Stomach (tissue), 9 donors: ENCODE results near the gene SCAI. TPM values are rescaled to one million over a fixed set of nuclear protein-coding genes. Genes with fewer than 3 reads are reported as not detected.

Source experiments
- DNase-seq, 2 donors: peaks; one replicate each; pipeline versions ENCODE4 v3.0.0 to v3.0.0-alpha.2; 2013 to 2019
- H3K27ac ChIP-seq, 5 donors: fragments of 200-600 bp in 4 of 5; sonication (generic) in 4 of 5; one replicate each; pipeline ENCODE4 v1.5.1; 2013 to 2019; ENCODE audit warnings: mild to moderate bottlenecking in 1 of 5, moderate library complexity in 1 of 5
- H3K27me3 ChIP-seq, 3 donors: fragments of 200-600 bp; sonication (generic); one replicate each; pipeline ENCODE4 v1.5.1; 2017 to 2019; ENCODE audit warnings: mixed run types in 1 of 3
- H3K36me3 ChIP-seq, 4 donors: fragments of 200-600 bp; sonication (generic); 1 replicate in 3 of 4; 2 replicates in 1 of 4; pipeline ENCODE4 v1.5.1; 2016 to 2019
- H3K4me1 ChIP-seq, 4 donors: fragments of 200-600 bp; sonication (generic); one replicate each; pipeline ENCODE4 v1.5.1; 2016 to 2019
- H3K4me3 ChIP-seq, 4 donors: fragments of 200-600 bp; sonication (generic) in 3 of 4; one replicate each; pipeline ENCODE4 v1.5.1; 2016 to 2019; ENCODE audit warnings: mild to moderate bottlenecking in 1 of 4
- H3K9me3 ChIP-seq, 4 donors: fragments of 200-600 bp; sonication (generic); one replicate each; pipeline ENCODE4 v1.5.1; 2016 to 2019
- CTCF ChIP-seq, 7 experiments: fragments of 450-650 bp in 4 of 7; fragments of 200-600 bp in 3 of 7; sonication (generic) in 3 of 7; IDR thresholded peaks; one replicate each; pipeline ENCODE4 v1.5.1; 2016 to 2019; ENCODE audit warnings: antibody characterized with exemption in 7 of 7, control low read depth in 2 of 7, mild to moderate bottlenecking in 1 of 7
- EP300 ChIP-seq: sonication (generic); formaldehyde crosslinking; IDR thresholded peaks from one replicate; pipeline ENCODE4 v1.6.1; 2017; ENCODE audit warnings: antibody characterized with exemption
- POLR2A ChIP-seq, 4 donors: fragments of 450-650 bp; IDR thresholded peaks; one replicate each; pipeline ENCODE4 v1.6.1; 2016; ENCODE audit warnings: antibody characterized with exemption in 4 of 4, control low read depth in 2 of 4, mild to moderate bottlenecking in 1 of 4, moderate library complexity in 1 of 4
- POLR2AphosphoS5 ChIP-seq, 3 donors: sonication (generic); formaldehyde crosslinking; IDR thresholded peaks; one replicate each; pipeline ENCODE4 v1.6.1; 2016; ENCODE audit warnings: antibody characterized with exemption in 3 of 3
- WGBS, 5 donors: extraction: QIAGEN DNeasy Blood & Tissue Kit in 3 of 5; methylation state at CpG; one replicate each; pipeline versions ENCODE4 v1.1.5 to v1.1.7; 2013 to 2018; 5-methylcytosine and 5-hydroxymethylcytosine counted together
- intact Hi-C: fragments of 100-400 bp; cut with DNase I; formaldehyde crosslinking; loops from one replicate; pipeline ENCODE4 v1.15.1; 2023; ENCODE audit warnings: low total_unique reads
- polyA plus RNA-seq, 3 donors: library from polyadenylated mRNA; stranded (reverse); fragments of 200-250 nt; gene quantifications; one replicate each; pipeline ENCODE4 v1.2.3, GENCODE V29; 2013
- total RNA-seq, 5 donors: library from RNA; depleted of rRNA; stranded (reverse); fragments of >200 nt; gene quantifications; one replicate each; pipeline versions ENCODE4 v1.1.0 to v1.2.3, GENCODE V29; 2014 to 2016
- donor health status: healthy with polysubstance abuse.
- donor health status: Bipolar disorder and iron deficiency.
- donor health status: healthy.

Gene SCAI
- total and polyA plus RNA-seq, 8 donors = 0.46 to 21.0 (median 3.1) TPM

- intact Hi-C loops = loop anchor here (10.0 kb wide), 1 partner anchor 198 kb away; the partner anchor contains the start of gene GOLGA1
Observed at GRCh38 chr9:125142560-125143376, 560 bp downstream of the SCAI start.

DNA sequence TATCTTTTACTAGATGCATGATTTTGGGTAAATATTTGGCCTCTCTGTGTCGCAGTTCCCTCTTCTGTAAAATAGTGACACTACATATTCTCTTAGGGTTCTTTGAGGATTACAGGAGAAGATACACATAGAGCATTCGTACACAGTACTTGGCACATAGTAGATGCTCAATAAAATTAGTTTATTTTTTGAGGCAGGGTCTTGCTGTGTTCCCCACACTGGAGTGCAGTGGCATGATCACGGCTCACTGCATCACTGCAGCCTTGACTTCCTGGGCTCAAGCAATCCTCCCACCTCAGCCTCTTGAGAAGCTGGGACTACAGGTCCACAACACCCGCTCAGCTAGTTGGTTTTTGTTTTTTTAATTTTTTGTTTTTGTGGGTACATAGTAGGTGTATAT lies 1.6 kb downstream of the SCAI start:
- Histone ChIP-seq H3K9me3 (no peaks in the 10 kb centered on the region), H3K27ac (no peak overlapping the region), H3K27me3 (no peaks in the 10 kb centered on the region), H3K4me3 (no peak overlapping the region), H3K36me3 (no peaks in the 10 kb centered on the region), H3K4me1 (peaks cover 0 to 38% (median 18%) of the 10 kb centered on the region in 4 donors)
- 77 to 95% (median 80%) methylated on average over 4 of the region's 4 CpGs for WGBS, 5 donors
- no peak for TF ChIP-seq CTCF (IDR thresholded peaks at IDR 0.05)
- TF ChIP-seq POLR2AphosphoS5 (IDR thresholded peaks at IDR 0.05) = no peak
- no peak for TF ChIP-seq EP300
- intact Hi-C loops = loop anchor here (10.0 kb wide), 1 partner anchor 197 kb away; the partner anchor contains the start of gene GOLGA1
- no peak for DNase-seq

More at GRCh38 chr9:125142560-125143376, 560 bp downstream of the SCAI start:
- Histone ChIP-seq H3K36me3 (peaks cover 0 to under 1% (median 0%) of the 10 kb centered on the region in 4 donors), H3K4me1 (peaks cover 0 to 41% (median 19%) of the 10 kb centered on the region in 4 donors), H3K4me3 (peak overlapping the region; percentile 90 to 98 (median 96)), H3K9me3 (no peaks in the 10 kb centered on the region), H3K27me3 (no peaks in the 10 kb centered on the region), H3K27ac (peak overlapping the region in 4 of 5 donors; percentile 75 to 87 (median 83))
- 2 to 3% (median 2%) methylated on average over 32 to 54 of the region's 54 CpGs for WGBS, 5 donors
- DNase-seq = peak in 1 of 2 donors; percentile 35
- no peak for TF ChIP-seq POLR2A (IDR thresholded peaks at IDR 0.05)
- TF ChIP-seq POLR2AphosphoS5 (IDR thresholded peaks at IDR 0.05) = no peak
- no peak for TF ChIP-seq CTCF (IDR thresholded peaks at IDR 0.05)
- no peak for TF ChIP-seq EP300

- Histone ChIP-seq H3K4me1 (peaks cover 0 to 33% (median 17%) of the 10 kb centered on the region in 4 donors), H3K36me3 (no peaks in the 10 kb centered on the region), H3K27ac (no peak overlapping the region), H3K27me3 (no peaks in the 10 kb centered on the region), H3K9me3 (no peaks in the 10 kb centered on the region), H3K4me3 (no peak overlapping the region)
- TF ChIP-seq POLR2AphosphoS5 (IDR thresholded peaks at IDR 0.05) (no peak), POLR2A (IDR thresholded peaks at IDR 0.05) (no peak), EP300 (no peak), CTCF (IDR thresholded peaks at IDR 0.05) (no peak)
- no peak for DNase-seq
- intact Hi-C loops = loop anchor here (10.0 kb wide), 1 partner anchor 196 kb away; the partner anchor contains the start of gene GOLGA1
- WGBS, 5 donors = 33 to 49% (median 39%) methylated on average over 3 of the region's 3 CpGs
Observed at GRCh38 chr9:125141251-125141650, 2.1 kb downstream of the SCAI start.

- intact Hi-C loops = loop anchor here (10.0 kb wide), 1 partner anchor 196 kb away; the partner anchor contains the start of gene GOLGA1
- TF ChIP-seq EP300 = no peak
- TF ChIP-seq CTCF (IDR thresholded peaks at IDR 0.05) = no peak
- no peak for TF ChIP-seq POLR2A (IDR thresholded peaks at IDR 0.05)
- no peak for TF ChIP-seq POLR2AphosphoS5 (IDR thresholded peaks at IDR 0.05)
- DNase-seq = no peak
- Histone ChIP-seq H3K4me3 (no peak overlapping the region), H3K27ac (no peak overlapping the region), H3K36me3 (no peaks in the 10 kb centered on the region), H3K9me3 (no peaks in the 10 kb centered on the region), H3K27me3 (no peaks in the 10 kb centered on the region), H3K4me1 (peaks cover 0 to 29% (median 17%) of the 10 kb centered on the region in 4 donors)
- WGBS, 5 donors = 55 to 92% (median 71%) methylated on average over 1 of the region's 1 CpG
Observed at GRCh38 chr9:125140576-125140975, 2.8 kb downstream of the SCAI start.
